Stimulated activated CD8-positive, alpha-beta memory T cell treated with anti-CD3 and anti-CD28 coated beads, Interleukin-2, amount 100 ng/mL, for 1 hour (primary cell): ENCODE data around the gene LGR6.
"Not testable (repeated sequence)": the region's sequence is repeated elsewhere in the genome, so short reads cannot be mapped to it uniquely, and the experiment has no call there.

ENCODE experiments used
- DNase-seq, 2 donors: peaks; one replicate each; pipeline ENCODE4 v3.0.0-alpha.2; 2020; ENCODE audit warnings: low read depth in 2 of 2

The LGR6 gene

DNA sequence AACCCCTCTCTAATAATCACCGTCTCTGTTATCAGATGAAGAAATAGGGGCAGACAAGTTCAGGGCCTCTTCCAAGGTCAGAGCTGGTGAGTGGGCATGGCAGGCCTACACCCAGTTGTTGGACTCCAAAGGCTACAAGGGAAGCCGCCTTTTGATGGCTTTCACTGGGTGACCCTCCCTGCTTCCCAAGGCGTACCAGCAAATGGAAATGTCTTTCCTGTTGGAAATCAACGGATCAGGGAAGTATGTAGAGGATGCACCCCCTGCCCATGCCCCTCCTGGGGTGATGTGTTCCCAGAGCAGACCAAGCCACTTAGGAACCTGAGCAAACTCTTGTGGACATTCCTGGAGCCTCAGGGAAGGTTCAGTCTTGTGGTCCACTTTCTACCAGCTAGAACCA lies 47.4 kb downstream of the LGR6 start:
- no peak for DNase-seq

DNA sequence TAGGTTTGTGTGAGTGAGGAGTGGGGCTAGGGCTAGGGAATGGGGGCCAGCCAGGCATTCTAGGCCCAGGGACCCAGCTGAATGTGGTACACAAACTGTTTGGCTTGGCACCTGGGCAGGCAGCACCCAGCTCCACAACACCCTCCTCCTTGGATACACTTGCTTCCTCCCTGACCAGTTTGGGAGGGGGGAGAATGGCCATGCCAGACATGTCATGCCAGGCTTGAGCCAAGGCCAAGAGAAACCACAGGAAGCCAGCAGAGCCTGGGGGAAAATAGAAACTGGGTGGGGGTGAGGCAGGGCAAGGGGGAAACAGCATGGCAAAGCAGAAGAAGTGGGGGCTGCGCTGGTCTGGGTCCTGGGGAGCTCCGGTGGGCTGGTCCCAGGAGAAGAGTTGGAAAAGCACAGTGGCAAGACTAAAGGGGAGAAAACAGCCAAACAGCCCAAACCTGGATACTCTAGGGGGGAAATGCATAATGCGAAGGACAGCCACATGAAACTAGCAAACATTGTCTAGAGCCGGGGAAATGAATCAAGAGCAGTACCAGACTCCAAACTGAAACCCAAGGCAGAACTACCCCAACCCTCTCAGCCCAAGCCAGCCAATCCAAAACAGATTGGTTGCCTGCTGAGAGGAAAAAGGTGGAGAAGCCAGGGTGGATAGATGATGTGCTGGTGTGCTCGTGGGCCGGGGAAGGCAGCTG lies 47.9 kb downstream of the LGR6 start:
- no peak for DNase-seq

DNA sequence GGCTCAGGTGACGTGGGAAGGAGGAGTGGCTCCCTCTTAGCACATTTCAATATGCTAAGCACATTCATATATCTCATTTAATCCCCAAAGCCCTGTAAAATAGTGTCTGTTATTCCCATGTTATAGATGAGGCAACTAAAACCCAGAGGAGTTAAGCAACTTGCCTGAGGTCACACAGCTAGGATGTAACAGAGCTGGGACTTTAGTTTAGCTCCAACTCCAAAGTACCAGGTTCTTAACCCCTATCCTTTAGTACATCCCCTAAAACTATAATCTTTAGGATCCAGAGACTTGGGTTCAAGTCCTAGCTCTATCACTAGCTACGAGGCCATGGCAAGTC lies 48.5 kb downstream of the LGR6 start:
- DNase-seq: no peak

DNA sequence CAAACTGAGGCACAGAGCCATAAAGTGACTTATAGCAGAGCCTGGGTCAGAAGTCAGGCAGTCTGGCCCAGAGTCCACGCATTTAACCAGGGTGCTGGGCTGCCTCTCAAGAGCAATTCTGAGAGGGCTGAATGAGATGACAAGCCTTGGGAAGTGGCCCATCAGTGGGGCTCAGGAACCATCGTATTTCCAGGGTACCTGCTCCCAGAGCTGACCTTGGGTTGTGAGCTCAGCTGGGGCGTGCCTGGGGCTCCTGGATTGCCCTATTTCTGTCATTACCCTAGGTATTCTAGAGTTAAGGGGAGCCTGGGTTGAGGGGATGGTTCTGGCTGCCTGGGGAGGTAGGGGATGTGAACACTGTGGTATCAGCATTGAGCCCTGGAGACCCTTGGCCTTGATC lies 49.4 kb downstream of the LGR6 start:
- no peak for DNase-seq

DNA sequence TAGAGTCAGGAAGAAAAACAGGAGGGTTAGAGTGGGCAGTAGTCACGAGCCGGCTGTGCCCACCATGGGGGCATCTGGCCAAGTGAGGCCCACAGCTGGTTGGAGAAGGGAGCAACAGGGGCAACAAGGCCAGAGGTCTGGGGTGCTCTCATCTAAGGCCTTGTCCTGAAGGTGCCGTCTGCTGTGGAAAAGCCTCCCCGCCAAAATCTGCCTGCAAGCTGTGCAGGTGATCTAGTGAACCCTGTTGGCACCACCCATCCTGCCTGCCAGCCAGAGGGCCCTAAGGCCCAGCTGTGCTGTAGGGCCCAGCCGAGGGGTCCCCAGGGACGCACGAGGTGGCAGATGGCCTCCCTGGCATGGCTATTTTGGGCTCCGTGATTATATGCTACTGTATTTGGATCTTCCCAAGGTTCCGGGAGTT lies 51.3 kb downstream of the LGR6 start:
- DNase-seq: no peak

DNA sequence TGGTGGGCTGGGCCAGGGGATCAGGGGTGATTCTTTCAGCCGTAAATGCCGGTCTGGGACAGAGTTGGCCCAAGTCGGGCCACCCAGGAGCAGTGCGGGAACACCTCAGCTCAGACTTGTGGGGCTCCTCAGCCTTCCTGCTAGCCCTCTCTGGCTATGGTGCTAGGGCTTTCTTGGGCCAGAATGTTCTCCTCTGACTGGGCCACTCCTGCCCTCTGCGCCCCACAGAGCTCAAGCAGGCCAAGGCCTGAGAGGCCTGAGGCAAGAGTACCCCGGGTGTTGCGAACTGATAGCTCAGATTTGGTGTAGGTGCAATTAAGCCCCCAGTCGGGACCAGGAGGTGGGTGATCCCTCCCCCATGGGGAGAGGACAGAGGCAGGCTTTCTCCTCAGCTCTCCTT lies 51.8 kb downstream of the LGR6 start:
- DNase-seq: no peak

DNA sequence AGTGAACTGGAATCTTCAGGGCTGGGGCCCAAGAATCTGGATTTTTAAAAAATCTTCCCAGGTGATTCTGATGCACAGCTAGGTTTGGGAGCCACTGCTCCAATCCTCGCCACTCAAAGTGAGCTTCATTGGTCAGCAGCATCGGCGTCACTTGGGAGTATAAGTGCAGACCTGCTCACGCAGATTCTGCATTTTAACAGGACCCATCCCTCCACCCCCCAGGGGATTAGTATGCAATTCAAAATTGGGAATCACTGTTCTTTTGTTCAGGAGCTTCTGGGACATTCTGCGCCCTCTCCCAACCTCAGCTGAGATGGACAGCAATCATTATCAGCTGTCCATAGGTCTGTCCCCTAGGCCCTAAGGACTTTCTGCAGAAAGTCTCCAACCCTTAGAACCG lies 53.5 kb downstream of the LGR6 start:
- no peak for DNase-seq

DNA sequence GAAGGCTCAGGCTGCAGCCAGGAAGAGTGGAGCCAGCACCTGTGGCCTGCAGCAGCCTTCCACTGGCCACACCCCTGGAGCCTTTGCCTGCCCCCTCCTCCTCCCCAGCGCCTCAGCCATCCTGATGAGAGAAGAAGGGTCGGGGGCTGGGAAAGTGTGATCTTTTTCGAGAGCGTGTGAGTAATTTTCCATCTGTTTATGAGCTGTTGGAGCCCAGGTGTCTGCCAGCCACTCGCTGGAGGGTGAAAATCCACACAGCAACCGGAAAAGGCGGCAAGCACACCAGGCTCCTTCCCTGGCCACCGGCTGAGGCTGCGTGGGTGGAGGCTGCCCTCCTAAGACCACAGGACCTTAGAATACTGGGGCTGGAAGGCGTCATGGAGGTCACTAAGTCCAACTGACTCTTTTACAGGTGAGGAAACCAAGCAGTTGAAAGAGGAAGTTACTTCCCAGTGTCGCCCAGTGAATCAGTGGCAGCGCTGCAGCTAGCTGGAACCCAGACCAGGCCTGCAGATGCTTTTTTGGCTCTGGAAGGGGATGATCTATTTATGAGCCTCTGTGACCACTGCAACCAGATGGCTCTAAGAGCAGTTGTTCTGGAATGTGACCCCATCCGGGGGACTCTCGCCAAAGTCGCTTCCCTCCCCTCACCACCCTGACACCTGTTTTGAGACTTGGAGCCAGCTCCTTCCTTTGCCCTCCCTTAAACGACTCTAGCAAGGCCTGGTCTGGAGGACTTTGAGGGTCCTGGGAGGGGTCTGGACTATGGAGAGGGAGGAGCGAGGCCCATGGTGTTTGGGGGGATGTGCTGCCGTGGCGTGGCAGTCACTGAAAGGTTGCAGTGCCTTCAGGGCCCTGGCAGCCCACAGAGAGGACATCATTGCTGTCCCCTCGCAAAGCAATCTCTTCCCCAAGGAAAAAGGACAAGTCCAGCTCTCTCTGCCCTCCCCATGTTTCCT lies 54.5 kb downstream of the LGR6 start:
- no peak for DNase-seq

DNA sequence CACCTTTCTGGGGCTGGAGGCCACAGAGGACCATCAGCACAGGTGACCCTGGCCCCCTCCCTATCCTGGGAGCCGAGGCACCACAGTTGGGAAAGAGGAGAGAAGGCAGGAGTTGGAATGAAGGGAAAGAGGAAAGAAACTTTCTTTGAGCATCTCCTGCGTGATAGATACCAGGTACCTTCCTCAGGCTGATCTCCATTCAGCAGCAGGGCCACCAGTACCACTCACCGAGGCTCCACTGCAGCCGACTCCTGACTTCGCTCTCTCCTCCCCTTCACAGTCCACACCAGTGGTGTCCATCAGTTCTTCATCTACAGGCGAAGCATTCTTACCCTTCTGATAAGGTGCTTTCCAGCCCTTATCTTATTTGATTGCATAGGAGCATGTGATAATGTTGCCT lies 55.3 kb downstream of the LGR6 start:
- no peak for DNase-seq

DNA sequence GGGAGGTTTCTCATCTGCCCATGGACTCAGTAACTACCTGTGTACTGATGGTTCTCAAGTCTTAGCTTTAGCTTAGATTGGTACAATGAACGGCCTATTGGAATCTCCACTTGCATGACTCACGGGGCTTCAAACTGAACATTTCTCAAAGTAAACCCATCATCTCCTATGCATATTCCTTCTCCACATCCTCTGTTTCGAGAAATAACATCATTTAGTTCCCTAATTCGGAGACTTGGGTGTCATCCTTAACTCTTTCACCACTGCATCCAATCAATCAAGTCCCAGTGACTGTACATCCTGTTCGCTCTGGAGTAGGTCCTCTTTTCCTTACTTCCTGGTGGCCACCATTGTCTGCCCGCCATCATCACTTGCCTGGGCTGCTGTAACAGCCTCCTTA lies 55.8 kb downstream of the LGR6 start:
- no peak for DNase-seq

DNA sequence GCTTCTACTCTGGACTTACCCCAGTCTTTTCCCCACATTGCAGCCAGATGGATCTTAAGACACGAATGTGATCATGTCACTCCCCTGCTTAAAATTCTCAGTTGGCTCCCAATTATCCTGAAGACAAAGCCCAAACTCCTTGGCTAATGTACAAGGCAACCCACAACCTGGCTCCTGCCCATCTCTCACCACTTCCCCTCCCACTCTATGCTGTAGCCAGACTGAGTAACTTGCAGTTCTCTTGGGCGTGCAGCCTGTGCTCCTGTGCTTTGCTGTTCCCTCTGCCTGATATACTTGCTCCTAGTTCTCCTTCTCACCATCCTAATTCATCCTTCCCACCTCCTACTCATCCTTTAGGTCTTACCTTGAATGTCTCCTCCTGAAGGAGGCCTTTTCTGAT lies 56.2 kb downstream of the LGR6 start:
- DNase-seq: no peak

DNA sequence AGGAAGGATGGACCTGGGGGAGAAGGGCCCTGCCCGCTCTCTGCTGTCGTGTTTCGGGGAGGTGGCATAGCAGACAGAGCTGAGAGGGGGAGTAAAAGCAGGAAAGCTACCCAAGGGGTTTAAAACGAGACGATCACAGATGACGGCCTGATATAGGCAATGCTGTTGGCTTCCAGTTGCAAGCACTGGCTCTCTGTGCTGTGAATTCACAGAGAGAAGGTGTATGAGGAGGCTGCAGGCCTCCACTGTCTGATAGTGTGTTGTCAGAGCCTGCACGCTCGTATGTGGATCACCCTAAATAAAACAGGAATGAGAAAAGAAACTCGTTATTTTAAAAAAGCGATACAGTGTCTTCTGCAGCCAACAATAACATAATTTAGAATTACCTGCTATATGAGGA lies 57.4 kb downstream of the LGR6 start:
- DNase-seq: no peak

DNA sequence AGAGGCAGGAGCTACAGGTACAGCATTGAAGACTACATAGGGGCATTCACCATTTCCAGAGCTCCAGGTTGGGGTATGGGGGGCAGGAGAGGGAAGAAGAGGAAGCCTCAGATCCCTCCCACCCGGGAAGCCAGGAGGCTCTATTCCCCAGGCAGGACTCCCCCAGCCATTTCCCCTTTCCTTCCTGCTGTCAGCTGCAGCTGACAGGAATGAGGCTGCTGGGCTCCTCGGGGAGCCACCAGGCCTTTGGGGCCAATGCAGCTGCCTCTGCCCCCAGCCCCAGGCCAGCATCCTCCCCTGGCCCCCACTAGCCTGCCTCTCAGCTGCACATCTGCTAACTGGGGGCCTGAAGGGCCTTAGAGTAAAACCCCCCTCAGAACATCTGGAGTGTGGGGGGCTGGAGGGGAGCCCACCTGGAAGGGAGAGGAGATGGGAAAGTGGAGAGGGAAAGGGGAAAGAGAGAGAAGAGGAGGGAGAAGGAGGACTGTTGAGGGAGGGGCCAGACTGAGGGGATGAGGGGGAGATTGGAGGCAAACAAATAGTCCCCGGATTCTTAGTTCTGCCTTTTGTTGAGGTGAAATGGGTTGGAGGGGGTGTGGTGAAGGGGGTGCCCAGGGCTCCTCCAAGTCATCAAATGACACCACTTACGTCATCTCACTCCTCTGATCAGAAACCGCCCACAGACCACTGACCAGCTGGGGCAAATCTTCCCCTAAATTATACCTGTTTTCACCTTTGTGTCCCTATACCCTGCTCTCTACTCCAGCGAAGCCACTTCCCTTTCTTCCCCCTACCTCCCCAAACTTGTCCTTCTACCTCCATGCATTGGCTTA lies 58.0 kb downstream of the LGR6 start:
- DNase-seq: no peak

DNA sequence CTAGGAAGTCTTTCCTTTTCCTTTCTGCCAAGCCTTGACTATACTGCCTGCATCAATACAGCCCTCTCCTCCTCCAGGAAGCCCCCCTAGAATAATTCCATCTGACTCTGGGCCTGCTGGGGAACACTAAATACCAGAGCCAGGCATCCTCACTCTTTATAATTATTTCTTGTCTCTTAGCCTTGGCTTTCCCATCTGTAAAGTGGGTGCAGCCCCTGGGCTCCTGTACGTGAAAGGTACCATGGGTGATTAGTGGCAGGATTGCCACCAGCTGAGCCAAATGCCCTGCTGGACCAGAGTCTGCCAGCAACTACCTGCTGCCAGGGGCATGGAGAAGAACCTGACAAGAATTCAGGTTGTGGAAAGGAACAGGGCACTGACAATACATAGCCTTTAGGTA lies 58.7 kb downstream of the LGR6 start:
- no peak for DNase-seq

DNA sequence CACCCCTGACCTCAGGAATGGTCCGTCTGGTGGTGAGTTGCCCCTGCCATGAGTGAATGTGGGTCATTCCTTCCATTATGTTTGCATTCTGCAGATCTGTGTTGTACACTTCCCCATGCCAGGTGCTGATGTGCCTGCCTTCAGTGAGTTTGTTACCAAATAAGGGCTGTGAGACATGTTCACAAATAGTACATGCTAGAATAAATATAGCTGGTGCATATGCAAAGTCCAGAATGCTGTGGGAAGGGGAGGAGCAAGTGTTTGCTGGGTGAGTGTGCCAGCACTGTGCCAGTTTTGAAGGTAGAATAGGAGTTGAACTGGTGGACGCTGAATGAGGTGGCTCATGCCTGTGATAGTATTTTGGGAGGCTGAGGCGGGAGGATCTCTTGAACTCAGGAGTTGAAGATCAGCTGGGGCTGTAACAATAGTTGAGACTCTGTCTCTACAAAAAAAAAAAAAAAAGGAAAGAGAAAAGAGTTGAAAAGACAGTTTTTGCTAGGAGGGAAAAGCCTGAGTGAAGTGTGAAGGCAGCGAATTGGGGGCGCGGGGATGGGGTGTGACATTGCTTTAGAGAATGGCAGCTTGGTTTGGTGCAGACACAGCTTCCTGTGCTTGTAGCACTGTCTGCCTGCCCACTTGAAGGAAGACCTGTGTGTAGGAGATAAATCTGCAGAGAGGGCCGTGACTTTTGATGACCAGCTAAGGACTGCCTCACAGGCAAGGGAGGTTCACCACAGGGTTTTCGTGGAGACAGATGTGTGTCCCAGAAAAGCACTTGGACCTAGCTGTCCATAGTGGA lies 61.1 kb downstream of the LGR6 start:
- no peak for DNase-seq

DNA sequence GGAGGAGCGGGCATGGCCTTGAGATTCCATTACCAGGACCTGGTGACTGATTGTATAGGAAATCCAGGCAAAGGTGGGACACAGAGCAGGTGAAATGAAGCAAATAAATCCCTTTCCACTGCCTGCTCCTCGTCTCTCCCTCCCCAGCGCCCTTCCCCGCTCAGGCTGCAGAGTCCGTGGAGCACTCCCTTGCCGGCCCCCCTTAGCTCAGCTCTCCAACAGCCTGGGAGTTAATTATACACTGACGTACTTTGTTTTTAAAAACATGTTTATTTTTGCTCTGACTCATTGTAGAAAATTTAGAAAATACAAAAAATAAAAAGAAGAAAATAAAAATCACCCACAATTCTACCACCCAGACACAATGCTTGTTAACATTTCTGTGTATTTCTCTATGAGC lies 61.7 kb downstream of the LGR6 start:
- no peak for DNase-seq

DNA sequence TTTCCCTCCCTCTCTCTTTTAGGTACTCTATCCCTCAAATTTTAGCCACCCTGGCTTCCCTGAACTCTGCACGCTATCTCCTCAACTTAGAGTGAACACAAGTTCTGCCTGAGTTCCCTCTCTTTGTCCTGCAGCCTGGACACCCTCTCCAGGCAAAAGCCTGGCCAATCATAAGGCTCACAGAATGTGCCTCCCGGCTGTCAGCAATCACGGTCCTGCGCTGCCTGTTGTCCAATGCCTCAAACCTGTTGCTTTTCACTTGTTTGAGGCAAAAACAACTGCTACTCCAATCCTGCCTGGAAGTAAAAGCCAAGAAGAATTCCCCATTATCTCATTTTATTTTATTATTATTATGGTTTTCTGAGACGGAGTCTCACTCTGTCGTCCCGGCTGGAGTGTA lies 66.1 kb downstream of the LGR6 start:
- no peak for DNase-seq

DNA sequence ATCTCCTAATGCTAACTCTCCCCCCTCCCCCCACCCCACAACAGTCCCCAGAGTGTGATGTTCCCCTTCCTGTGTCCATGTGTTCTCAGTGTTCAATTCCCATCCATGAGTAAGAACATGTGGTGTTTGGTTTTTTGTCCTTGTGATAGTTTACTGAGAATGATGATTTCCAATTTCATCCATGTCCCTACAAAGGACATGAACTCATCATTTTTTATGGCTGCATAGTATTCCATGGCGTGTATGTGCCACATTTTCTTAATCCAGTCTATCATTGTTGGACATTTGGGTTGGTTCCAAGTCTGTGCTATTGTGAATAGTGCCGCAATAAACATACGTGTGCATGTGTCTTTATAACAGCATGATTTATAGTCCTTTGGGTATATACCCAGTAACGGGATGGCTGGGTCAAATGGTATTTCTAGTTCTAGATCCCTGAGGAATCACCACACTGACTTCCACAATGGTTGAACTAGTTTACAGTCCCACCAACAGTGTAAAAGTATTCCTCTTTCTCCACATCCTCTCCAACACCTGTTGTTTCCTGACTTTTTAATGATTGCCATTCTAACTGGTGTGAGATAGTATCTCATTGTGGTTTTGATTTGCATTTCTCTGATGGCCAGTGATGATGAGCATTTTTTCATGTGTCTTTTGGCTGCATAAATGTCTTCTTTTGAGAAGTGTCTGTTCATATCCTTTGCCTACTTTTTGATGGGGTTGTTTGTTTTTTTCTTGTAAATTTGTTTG lies 67.8 kb downstream of the LGR6 start:
- DNase-seq: not testable (repeated sequence)

DNA sequence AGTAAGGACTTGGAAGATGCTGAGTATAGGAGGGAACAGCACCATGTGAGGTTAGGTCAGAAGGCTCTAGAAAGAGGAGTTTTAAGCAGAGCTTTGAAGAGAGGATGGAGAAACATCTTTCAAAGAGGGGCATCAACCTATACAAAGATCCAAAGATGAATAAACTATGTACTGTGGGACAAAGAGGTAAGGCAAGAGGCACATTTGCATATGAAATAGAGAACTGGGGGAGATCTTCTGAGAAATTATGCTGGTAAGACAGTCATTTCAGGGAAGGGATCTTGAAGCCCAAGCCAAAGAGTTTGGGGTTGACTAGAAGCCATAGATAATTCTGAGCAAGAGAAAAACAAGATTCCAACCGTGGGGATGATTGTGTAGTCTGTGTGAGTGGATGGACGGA lies 70.0 kb downstream of the LGR6 start:
- no peak for DNase-seq

DNA sequence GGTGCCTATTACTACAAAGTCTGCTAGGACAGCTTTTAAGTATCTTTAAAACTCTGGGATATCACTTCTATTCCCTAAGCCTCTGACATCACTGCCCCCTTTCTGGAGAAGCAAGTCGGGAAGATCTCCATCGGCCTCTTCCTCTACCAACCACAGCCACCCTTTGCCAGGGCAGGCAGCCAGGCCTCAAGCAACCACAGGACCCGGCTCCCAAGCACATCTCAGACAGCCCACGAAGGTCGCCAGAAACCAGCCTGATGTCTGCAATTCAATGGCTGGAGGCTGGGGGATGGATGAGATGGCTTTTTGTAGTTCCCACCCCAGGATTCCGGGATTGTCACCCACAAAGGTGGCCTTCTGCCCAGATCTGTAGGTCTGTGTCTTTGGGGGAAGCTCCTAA lies 70.7 kb downstream of the LGR6 start:
- DNase-seq: no peak

DNA sequence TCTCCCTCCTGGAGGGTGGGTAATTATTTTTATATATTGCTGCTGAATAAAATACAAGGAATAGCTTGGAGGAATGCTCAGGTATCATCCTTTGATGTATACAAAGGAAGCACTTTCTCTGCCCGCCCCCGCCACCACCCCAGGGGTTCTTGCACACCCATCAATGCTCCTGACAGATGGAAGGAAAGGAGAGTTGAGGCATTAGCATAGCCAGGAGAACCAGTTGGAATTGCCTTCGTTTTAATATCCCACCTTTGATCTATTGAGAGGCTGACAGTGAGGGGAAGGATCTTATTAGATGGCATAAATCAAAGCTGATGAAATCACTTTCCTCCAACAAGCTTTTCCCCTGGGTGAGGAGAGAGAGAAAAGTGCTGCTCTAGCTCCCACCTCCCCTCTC lies 71.1 kb downstream of the LGR6 start:
- DNase-seq: no peak
